H9 (cell line): ENCODE measurements around the gene JAKMIP1. TPM values are rescaled to one million over a fixed set of nuclear protein-coding genes. Genes with fewer than 3 reads are reported as not detected.

Experiments
- DNase-seq: peaks from one replicate; pipeline ENCODE4 v3.0.0-alpha.2; 2017
- H2AFZ ChIP-seq: one replicate; pipeline ENCODE4 v1.6.1; 2013; ENCODE audit warnings: mild to moderate bottlenecking, low read length, control low read depth, moderate library complexity
- H2AK5ac ChIP-seq: 2 replicates; pipeline ENCODE4 v1.6.1; 2013; ENCODE audit warnings: low read length, control low read depth, mixed read lengths; ENCODE audit not compliant: insufficient read length
- H2BK120ac ChIP-seq: one replicate; pipeline ENCODE4 v1.6.1; 2013; ENCODE audit warnings: low read depth, mild to moderate bottlenecking, low read length, control low read depth, inconsistent platforms; ENCODE audit not compliant: poor library complexity, severe bottlenecking
- H2BK12ac ChIP-seq: 2 replicates; pipeline ENCODE4 v1.6.1; 2013; ENCODE audit warnings: low read length, control low read depth, mixed read lengths, low read depth; ENCODE audit not compliant: insufficient read length
- H2BK15ac ChIP-seq: 2 replicates; pipeline ENCODE4 v1.6.1; 2013; ENCODE audit warnings: low read depth, low read length, control low read depth
- H2BK20ac ChIP-seq: one replicate; pipeline ENCODE4 v1.6.1; 2013; ENCODE audit warnings: low read depth, mild to moderate bottlenecking, low read length, control low read depth, inconsistent platforms; ENCODE audit not compliant: poor library complexity, severe bottlenecking
- H2BK5ac ChIP-seq: 2 replicates; pipeline ENCODE4 v1.6.1; 2013; ENCODE audit warnings: low read length, control low read depth, mixed read lengths; ENCODE audit not compliant: insufficient read length
- H3K14ac ChIP-seq: 2 replicates; pipeline ENCODE4 v1.6.1; 2013; ENCODE audit warnings: low read length, control low read depth; ENCODE audit not compliant: insufficient read depth
- H3K18ac ChIP-seq: 2 replicates; pipeline ENCODE4 v1.6.1; 2013; ENCODE audit warnings: low read depth, mild to moderate bottlenecking, mixed read lengths, low read length, control low read depth; ENCODE audit not compliant: insufficient read length
- H3K23ac ChIP-seq: 2 replicates; pipeline ENCODE4 v1.6.1; 2013; ENCODE audit warnings: low read length, control low read depth, mixed read lengths, low read depth; ENCODE audit not compliant: insufficient read length
- H3K23me2 ChIP-seq: 2 replicates; pipeline ENCODE4 v1.6.1; 2013; ENCODE audit warnings: low read depth, mild to moderate bottlenecking, mixed read lengths, low read length, control low read depth; ENCODE audit not compliant: insufficient read length, poor library complexity, severe bottlenecking
- H3K27ac ChIP-seq: 2 replicates; pipeline ENCODE4 v1.5.1; 2013; ENCODE audit warnings: low read length, control low read depth, mixed read lengths, low read depth; ENCODE audit not compliant: insufficient read length
- H3K27me3 ChIP-seq: 2 replicates; pipeline ENCODE4 v1.6.1; 2013; ENCODE audit warnings: low read length, control low read depth, inconsistent platforms; ENCODE audit not compliant: insufficient read depth
- H3K4ac ChIP-seq: 2 replicates; pipeline ENCODE4 v1.6.1; 2013; ENCODE audit warnings: low read depth, mild to moderate bottlenecking, control low read depth, inconsistent platforms, low read length, moderate library complexity
- H3K4me1 ChIP-seq: 2 replicates; pipeline ENCODE4 v1.6.1; 2013; ENCODE audit warnings: low read length, control low read depth, inconsistent platforms; ENCODE audit not compliant: insufficient read depth
- H3K4me2 ChIP-seq: 2 replicates; pipeline ENCODE4 v1.6.1; 2013; ENCODE audit warnings: low read length, control low read depth, mixed read lengths; ENCODE audit not compliant: insufficient read length, insufficient read depth
- H3K56ac ChIP-seq: 2 replicates; pipeline ENCODE4 v1.6.1; 2013; ENCODE audit warnings: low read depth, mild to moderate bottlenecking, mixed read lengths, low read length, control low read depth; ENCODE audit not compliant: insufficient read length
- H3K79me1 ChIP-seq: 2 replicates; pipeline ENCODE4 v1.6.1; 2013; ENCODE audit warnings: low read depth, mild to moderate bottlenecking, moderate library complexity, low read length, control low read depth, inconsistent platforms; ENCODE audit not compliant: insufficient read depth, poor library complexity, severe bottlenecking
- H3K79me2 ChIP-seq: 2 replicates; pipeline ENCODE4 v1.6.1; 2013; ENCODE audit warnings: low read length, control low read depth, inconsistent platforms; ENCODE audit not compliant: insufficient read depth
- H3K9ac ChIP-seq: 2 replicates; pipeline ENCODE4 v1.6.1; 2013; ENCODE audit warnings: low read length, control low read depth, mixed read lengths; ENCODE audit not compliant: insufficient read length; ENCODE audit errors: extremely low read depth
- H3K9me3 ChIP-seq: one replicate; pipeline ENCODE4 v1.6.1; 2013; ENCODE audit warnings: low read depth, low read length, inconsistent platforms; ENCODE audit not compliant: control insufficient read depth
- H3T11ph ChIP-seq: one replicate; pipeline ENCODE4 v1.6.1; 2013; ENCODE audit warnings: mild to moderate bottlenecking, low read length, control low read depth, inconsistent platforms
- H4K20me1 ChIP-seq: one replicate; pipeline ENCODE4 v1.6.1; 2013; ENCODE audit not compliant: control insufficient read depth, insufficient read length, insufficient read depth
- H4K5ac ChIP-seq: 2 replicates; pipeline ENCODE4 v1.6.1; 2013; ENCODE audit warnings: low read depth, mild to moderate bottlenecking, mixed read lengths, low read length, control low read depth; ENCODE audit not compliant: insufficient read length
- H4K8ac ChIP-seq: replicated peaks from 2 replicates; pipeline ENCODE4 v1.6.1; 2013; ENCODE audit warnings: low read length, control low read depth, mixed read lengths, low read depth; ENCODE audit not compliant: insufficient read length
- H4K91ac ChIP-seq: 2 replicates; pipeline ENCODE4 v1.6.1; 2013; ENCODE audit warnings: low read depth, mild to moderate bottlenecking, moderate library complexity, mixed read lengths, low read length, control low read depth; ENCODE audit not compliant: insufficient read length
- H3K27ac Mint-ChIP-seq, 3 experiments: 2 replicates in 2 of 3; 3 replicates in 1 of 3; pipeline ENCODE4 v1.8.0; 2020 to 2021; ENCODE audit warnings: mixed read lengths in 3 of 3, mild to moderate bottlenecking in 1 of 3, moderate library complexity in 1 of 3
- H3K27me3 Mint-ChIP-seq: 2 replicates; pipeline ENCODE4 v1.8.0; 2021; ENCODE audit warnings: low read depth, mild to moderate bottlenecking, moderate library complexity, mixed read lengths
- H3K36me3 Mint-ChIP-seq, 3 experiments: 2 replicates in 2 of 3; 3 replicates in 1 of 3; pipeline ENCODE4 v1.8.0; 2020 to 2021; ENCODE audit warnings: low read depth in 3 of 3, mixed read lengths in 3 of 3; ENCODE audit not compliant: insufficient read depth in 1 of 3
- H3K4me1 Mint-ChIP-seq, 2 experiments: 2 replicates each; pipeline ENCODE4 v1.8.0; 2020; ENCODE audit warnings: mixed read lengths in 2 of 2
- H3K4me3 Mint-ChIP-seq, 2 experiments: 2 replicates in 1 of 2; 3 replicates in 1 of 2; pipeline ENCODE4 v1.8.0; 2020 to 2021; ENCODE audit warnings: mild to moderate bottlenecking in 2 of 2, mixed read lengths in 2 of 2, moderate library complexity in 1 of 2
- H3K9me3 Mint-ChIP-seq, 2 experiments: 2 replicates in 1 of 2; 3 replicates in 1 of 2; pipeline ENCODE4 v1.8.0; 2020; ENCODE audit warnings: mild to moderate bottlenecking in 2 of 2, mixed read lengths in 2 of 2, moderate library complexity in 1 of 2
- WGBS: extraction: QIAGEN DNeasy Blood & Tissue Kit; methylation state at CpG from one replicate; pipeline ENCODE4 v1.1.7; 2013; ENCODE audit warnings: missing lambda C conversion rate, low lambda C conversion rate, mixed read lengths; ENCODE audit not compliant: insufficient read length; ENCODE audit errors: extremely low coverage; 5-methylcytosine and 5-hydroxymethylcytosine counted together
- total RNA-seq: library from RNA; stranded (reverse); gene quantifications from 2 replicates; pipeline ENCODE4 v1.2.1, GENCODE V29; 2021
- TF ChIP-seq, protein P1 (sequence below): fragments of 200-600 bp; sonication (generic); conservative IDR thresholded peaks from 3 replicates; pipeline ENCODE4 v1.8.0; 2021; ENCODE audit warnings: antibody characterized with exemption, mild to moderate bottlenecking

Gene JAKMIP1
- total RNA-seq, 1 experiment from 2014 or later, result 1.5 TPM

DNA sequence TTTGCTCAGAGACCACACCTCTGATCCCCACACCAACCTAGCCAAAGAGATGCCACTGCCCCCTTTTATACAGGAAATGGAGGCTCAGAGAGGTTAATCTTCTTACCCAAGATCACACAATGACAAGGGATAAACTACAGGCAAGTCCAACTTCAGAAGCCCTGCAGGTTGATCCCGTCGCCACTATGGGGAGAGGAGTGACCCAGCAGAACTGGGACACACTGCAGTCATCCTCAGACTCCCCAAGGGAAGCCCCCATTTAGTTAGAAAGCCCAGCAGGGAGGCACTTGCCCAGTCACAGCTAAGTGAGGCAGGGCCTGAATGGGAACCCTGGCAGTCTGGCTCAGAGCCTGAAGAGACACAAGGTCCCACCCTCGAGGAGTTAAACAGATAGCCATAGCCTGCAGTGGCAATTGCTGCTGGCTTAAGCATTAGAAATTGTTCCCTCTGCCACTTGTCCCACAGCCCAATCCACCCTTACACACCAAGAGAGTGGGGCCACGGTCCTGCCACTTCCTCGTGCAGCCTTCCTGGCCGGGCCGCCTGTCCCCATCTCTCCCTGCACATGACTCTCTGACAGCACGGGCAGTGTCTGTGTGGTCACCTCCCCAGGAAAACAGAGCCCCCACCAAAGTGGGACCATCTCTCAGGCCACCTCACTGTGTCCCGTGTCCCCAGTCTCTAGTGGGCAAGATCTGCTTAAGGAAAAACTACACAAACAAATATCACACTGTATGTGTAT, 2.7 kb downstream of the JAKMIP1 start:
- Histone ChIP-seq H3K9me3 (no peaks in the 10 kb centered on the region), H2BK20ac (no peak overlapping the region), H2AFZ (no peak overlapping the region), H3K56ac (no peak overlapping the region), H2BK5ac (no peak overlapping the region), H2AK5ac (no peak overlapping the region), H3K27ac (no peak overlapping the region), H3K23ac (no peak overlapping the region), H3T11ph (no peak overlapping the region), H4K5ac (no peak overlapping the region), H3K79me1 (no peaks in the 10 kb centered on the region), H4K91ac (no peak overlapping the region), H3K27me3 (no peaks in the 10 kb centered on the region; the same call in 1 of the 2 replicates), H4K8ac (no peak overlapping the region), H3K23me2 (peaks cover 7% of the 10 kb centered on the region), H2BK12ac (no peak overlapping the region), H3K4me1 (0 out of 2 replicates have a peak, but pooled peaks cover 8% of the 10 kb centered on the region), H3K18ac (no peak overlapping the region), H2BK15ac (no peak overlapping the region), H3K14ac (no peak overlapping the region), H3K9ac (no peak overlapping the region), H4K20me1 (no peaks in the 10 kb centered on the region), H2BK120ac (no peak overlapping the region), H3K4ac (no peak overlapping the region), H3K4me2 (no peak overlapping the region), H3K79me2 (no peaks in the 10 kb centered on the region)
- WGBS, result no CpG with 5 or more reads among the region's 9 CpGs
- Mint-ChIP-seq H3K27me3 (peaks cover 47% of the 10 kb centered on the region), H3K27ac (no peak overlapping the region), H3K9me3 (peaks cover 6 to 8% of the 10 kb centered on the region in 2 experiments; a peak in 4 of 5 replicates), H3K36me3 (peaks cover 0 to 8% (median 0%) of the 10 kb centered on the region in 3 experiments; a peak in 4 of 7 replicates), H3K4me1 (peaks cover 42 to 47% of the 10 kb centered on the region in 2 experiments), H3K4me3 (peak overlapping the region in 1 of 2 experiments; percentile 89; a peak in 2 of 5 replicates)
- TF ChIP-seq, protein P1, sequence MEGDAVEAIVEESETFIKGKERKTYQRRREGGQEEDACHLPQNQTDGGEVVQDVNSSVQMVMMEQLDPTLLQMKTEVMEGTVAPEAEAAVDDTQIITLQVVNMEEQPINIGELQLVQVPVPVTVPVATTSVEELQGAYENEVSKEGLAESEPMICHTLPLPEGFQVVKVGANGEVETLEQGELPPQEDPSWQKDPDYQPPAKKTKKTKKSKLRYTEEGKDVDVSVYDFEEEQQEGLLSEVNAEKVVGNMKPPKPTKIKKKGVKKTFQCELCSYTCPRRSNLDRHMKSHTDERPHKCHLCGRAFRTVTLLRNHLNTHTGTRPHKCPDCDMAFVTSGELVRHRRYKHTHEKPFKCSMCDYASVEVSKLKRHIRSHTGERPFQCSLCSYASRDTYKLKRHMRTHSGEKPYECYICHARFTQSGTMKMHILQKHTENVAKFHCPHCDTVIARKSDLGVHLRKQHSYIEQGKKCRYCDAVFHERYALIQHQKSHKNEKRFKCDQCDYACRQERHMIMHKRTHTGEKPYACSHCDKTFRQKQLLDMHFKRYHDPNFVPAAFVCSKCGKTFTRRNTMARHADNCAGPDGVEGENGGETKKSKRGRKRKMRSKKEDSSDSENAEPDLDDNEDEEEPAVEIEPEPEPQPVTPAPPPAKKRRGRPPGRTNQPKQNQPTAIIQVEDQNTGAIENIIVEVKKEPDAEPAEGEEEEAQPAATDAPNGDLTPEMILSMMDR, result no peak
- no peak for DNase-seq
